H1 (cell line): ENCODE results near the gene UVSSA. TPM values are rescaled to one million over a fixed set of nuclear protein-coding genes. Genes with fewer than 3 reads are reported as not detected.

ENCODE experiments used
- CTCF ChIA-PET: fragments of 300-600 bp; sonication (Branson Sonifier 250); formaldehyde crosslinking; loops from one replicate; lab custom pipeline; 2021; ENCODE audit not compliant: partially characterized antibody; lab: Charles Lee
- POLR2A ChIA-PET: fragments of 300-600 bp; sonication (Branson Sonifier 250); formaldehyde crosslinking; loops from one replicate; lab custom pipeline; 2021; ENCODE audit warnings: inconsistent platforms; ENCODE audit not compliant: partially characterized antibody; lab: Charles Lee
- DNase-seq, 2 experiments: peaks; one replicate each; pipeline versions ENCODE4 v3.0.0 to v3.0.0-alpha.2; 2010 to 2022; ENCODE audit warnings: low spot score in 2 of 2, low read depth in 1 of 2, mixed read lengths in 1 of 2
- FAIRE-seq: peaks from 2 replicates; lab custom pipeline; 2011; peaks lifted over from hg19 to GRCh38; lab: Jason Lieb, UNC
- H2AFZ ChIP-seq: 2 replicates; pipeline ENCODE4 v1.8.1; 2012; ENCODE audit warnings: low read length, inconsistent platforms
- H2AK5ac ChIP-seq: 2 replicates; pipeline ENCODE4 v1.6.1; 2013; ENCODE audit warnings: low read depth, low read length
- H2BK120ac ChIP-seq: replicated peaks from 2 replicates; pipeline ENCODE3; 2013; ENCODE audit warnings: low read depth, low read length, inconsistent platforms
- H2BK12ac ChIP-seq: 2 replicates; pipeline ENCODE4 v1.6.1; 2013; ENCODE audit warnings: low read depth, low read length
- H2BK15ac ChIP-seq: 2 replicates; pipeline ENCODE4 v1.6.1; 2013; ENCODE audit warnings: low read length
- H2BK20ac ChIP-seq: 2 replicates; pipeline ENCODE4 v1.6.1; 2013; ENCODE audit warnings: low read length
- H2BK5ac ChIP-seq: 2 replicates; pipeline ENCODE4 v1.6.1; 2013; ENCODE audit warnings: low read depth, low read length
- H3K14ac ChIP-seq: 2 replicates; pipeline ENCODE4 v1.6.1; 2013; ENCODE audit warnings: inconsistent platforms; ENCODE audit not compliant: insufficient read length
- H3K18ac ChIP-seq: 2 replicates; pipeline ENCODE4 v1.6.1; 2013; ENCODE audit warnings: low read length; ENCODE audit errors: extremely low read depth
- H3K23ac ChIP-seq: 2 replicates; pipeline ENCODE4 v1.6.1; 2013; ENCODE audit warnings: inconsistent platforms; ENCODE audit not compliant: insufficient read length
- H3K23me2 ChIP-seq: 2 replicates; pipeline ENCODE4 v1.6.1; 2013; ENCODE audit warnings: low read depth, low read length
- H3K27ac ChIP-seq: 2 replicates; pipeline ENCODE4 v1.6.1; 2011; ENCODE audit warnings: low read depth, low read length, inconsistent platforms
- H3K27me3 ChIP-seq, 4 experiments: replicated peaks in 1 of 4; 1 replicate in 1 of 4; 2 replicates in 3 of 4; pipeline versions ENCODE4 v1.6.1 to v1.8.1; 2011 to 2013; ENCODE audit warnings: low read length in 3 of 4, mild to moderate bottlenecking in 3 of 4, inconsistent platforms in 2 of 4, mixed read lengths in 2 of 4, moderate library complexity in 1 of 4; ENCODE audit not compliant: control insufficient read depth in 3 of 4, insufficient read depth in 3 of 4; ENCODE audit errors: extremely low read depth in 1 of 4
- H3K36me3 ChIP-seq, 4 experiments: 2 replicates each; pipeline versions ENCODE4 v1.6.1 to v1.8.1; 2011 to 2013; ENCODE audit warnings: mild to moderate bottlenecking in 4 of 4, low read length in 3 of 4, moderate library complexity in 2 of 4, control low read depth in 1 of 4, inconsistent platforms in 1 of 4; ENCODE audit not compliant: insufficient read depth in 4 of 4, control insufficient read depth in 2 of 4
- H3K4ac ChIP-seq: replicated peaks from 2 replicates; pipeline ENCODE3; 2013; ENCODE audit warnings: low read length, low read depth, mixed read lengths, inconsistent platforms; ENCODE audit not compliant: insufficient read length
- H3K4me1 ChIP-seq, 4 experiments: replicated peaks in 1 of 4; 1 replicate in 1 of 4; 2 replicates in 3 of 4; pipeline versions ENCODE4 v1.6.1 to v1.8.1; 2011 to 2013; ENCODE audit warnings: low read length in 3 of 4, inconsistent platforms in 2 of 4, mixed read lengths in 1 of 4; ENCODE audit not compliant: insufficient read depth in 4 of 4, control insufficient read depth in 3 of 4
- H3K4me2 ChIP-seq, 2 experiments: 2 replicates each; pipeline versions ENCODE4 v1.6.1 to v1.8.1; 2011 to 2013; ENCODE audit warnings: low read depth in 2 of 2, low read length in 2 of 2, control low read depth in 1 of 2, inconsistent platforms in 1 of 2, mild to moderate bottlenecking in 1 of 2; ENCODE audit not compliant: insufficient read depth in 1 of 2
- H3K4me3 ChIP-seq, 4 experiments: fragments of 200-600, 300-600 bp in 1 of 4; sonication (generic), shearing (Covaris generic), sonication (Bioruptor Twin) in 1 of 4; 2 replicates each; pipeline versions ENCODE4 v1.5.1 to v1.8.1; 2011 to 2016; ENCODE audit warnings: low read length in 4 of 4, low read depth in 3 of 4, control low read depth in 2 of 4, inconsistent platforms in 2 of 4, mild to moderate bottlenecking in 2 of 4, mixed read lengths in 1 of 4, moderate library complexity in 1 of 4; ENCODE audit not compliant: insufficient read depth in 2 of 4; ENCODE audit errors: extremely low read depth in 1 of 4
- H3K56ac ChIP-seq: replicated peaks from 2 replicates; pipeline ENCODE3; 2013; ENCODE audit warnings: low read depth, mild to moderate bottlenecking, mixed read lengths, low read length, inconsistent platforms; ENCODE audit not compliant: insufficient read length
- H3K79me1 ChIP-seq: 2 replicates; pipeline ENCODE4 v1.6.1; 2013; ENCODE audit warnings: low read depth, low read length, control low read depth
- H3K79me2 ChIP-seq, 2 experiments: 2 replicates each; pipeline versions ENCODE4 v1.6.1 to v1.8.1; 2012 to 2013; ENCODE audit warnings: low read length in 2 of 2, mild to moderate bottlenecking in 2 of 2, inconsistent platforms in 1 of 2; ENCODE audit not compliant: insufficient read depth in 2 of 2, control insufficient read depth in 1 of 2
- H3K9ac ChIP-seq, 4 experiments: replicated peaks in 1 of 4; 1 replicate in 1 of 4; 2 replicates in 3 of 4; pipeline versions ENCODE4 v1.6.1 to v1.8.1; 2011 to 2013; ENCODE audit warnings: low read depth in 3 of 4, low read length in 3 of 4, control low read depth in 2 of 4, mild to moderate bottlenecking in 2 of 4, moderate library complexity in 2 of 4, inconsistent platforms in 1 of 4; ENCODE audit errors: extremely low read depth in 1 of 4
- H3K9me3 ChIP-seq, 2 experiments: 2 replicates each; pipeline versions ENCODE4 v1.6.1 to v1.8.1; 2012 to 2013; ENCODE audit warnings: mild to moderate bottlenecking in 2 of 2, moderate library complexity in 2 of 2, control low read depth in 1 of 2, inconsistent platforms in 1 of 2, low read depth in 1 of 2, low read length in 1 of 2, mixed read lengths in 1 of 2; ENCODE audit not compliant: insufficient read depth in 2 of 2
- H4K20me1 ChIP-seq, 2 experiments: replicated peaks in 1 of 2; 2 replicates each; pipeline versions ENCODE3 to v1.8.1; 2011 to 2013; ENCODE audit warnings: inconsistent platforms in 2 of 2, low read length in 2 of 2, mild to moderate bottlenecking in 1 of 2; ENCODE audit not compliant: insufficient read depth in 2 of 2, control insufficient read depth in 1 of 2
- H4K5ac ChIP-seq: 2 replicates; pipeline ENCODE4 v1.6.1; 2013; ENCODE audit warnings: low read length, low read depth, mixed read lengths, inconsistent platforms; ENCODE audit not compliant: insufficient read length
- H4K8ac ChIP-seq: 2 replicates; pipeline ENCODE4 v1.8.0; 2013; ENCODE audit warnings: mild to moderate bottlenecking, moderate library complexity, low read length, inconsistent platforms; ENCODE audit not compliant: insufficient read depth; ENCODE audit errors: extremely low read depth
- H4K91ac ChIP-seq: replicated peaks from 2 replicates; pipeline ENCODE3; 2013; ENCODE audit warnings: low read length, mixed read lengths, inconsistent platforms; ENCODE audit not compliant: insufficient read length
- CHD1 ChIP-seq: IDR thresholded peaks from 2 replicates; pipeline ENCODE4 v1.6.1; 2012; ENCODE audit warnings: low read depth, low read length, improper control_type of control experiment
- CTBP2 ChIP-seq: IDR thresholded peaks from 2 replicates; pipeline ENCODE4 v1.7.0; 2011; ENCODE audit warnings: borderline replicate concordance, mild to moderate bottlenecking, moderate library complexity, mixed read lengths, low read length; ENCODE audit not compliant: insufficient read depth, insufficient read length
- CTCF ChIP-seq, 3 experiments: IDR thresholded peaks; 1 replicate in 2 of 3; 2 replicates in 1 of 3; pipeline versions ENCODE4 v1.5.1 to v1.6.1; 2011; ENCODE audit warnings: low read length in 3 of 3, mild to moderate bottlenecking in 3 of 3, inconsistent platforms in 2 of 3, low read depth in 1 of 3, moderate library complexity in 1 of 3; ENCODE audit not compliant: insufficient read depth in 1 of 3; ENCODE audit errors: control extremely low read depth in 1 of 3
- EGR1 ChIP-seq: IDR thresholded peaks from 2 replicates; pipeline ENCODE4 v1.6.1; 2011; ENCODE audit warnings: low read depth, low read length, borderline replicate concordance
- HDAC2 ChIP-seq, 2 experiments: fragments of 300-600 bp in 1 of 2; sonication (generic) in 1 of 2; IDR thresholded peaks; 2 replicates each; pipeline ENCODE4 v1.6.1; 2011 to 2012; ENCODE audit warnings: low read depth in 2 of 2, low read length in 2 of 2, mild to moderate bottlenecking in 2 of 2, moderate library complexity in 2 of 2, borderline replicate concordance in 1 of 2, inconsistent platforms in 1 of 2
- JUN ChIP-seq: IDR thresholded peaks from 2 replicates; pipeline ENCODE4 v1.6.1; 2011; ENCODE audit warnings: low read depth, mild to moderate bottlenecking, improper control_type of control experiment, low read length
- JUND ChIP-seq: IDR thresholded peaks from 2 replicates; pipeline ENCODE4 v1.6.1; 2011; ENCODE audit warnings: mild to moderate bottlenecking, improper control_type of control experiment, low read length
- KDM4A ChIP-seq: IDR thresholded peaks from one replicate; pipeline ENCODE4 v1.7.1; 2012; ENCODE audit warnings: low read depth, mild to moderate bottlenecking, moderate library complexity, low read length, inconsistent platforms; ENCODE audit not compliant: severe bottlenecking
- POU5F1 ChIP-seq: IDR thresholded peaks from 2 replicates; pipeline ENCODE4 v1.6.1; 2011; ENCODE audit warnings: low read depth, mild to moderate bottlenecking, low read length, moderate library complexity
- SAP30 ChIP-seq: fragments of 300-600 bp; sonication (generic); IDR thresholded peaks from 2 replicates; pipeline ENCODE4 v1.7.1; 2012; ENCODE audit warnings: low read length, moderate library complexity, mild to moderate bottlenecking, inconsistent platforms; ENCODE audit not compliant: insufficient read depth, insufficient replicate concordance
- TCF12 ChIP-seq: IDR thresholded peaks from 2 replicates; pipeline ENCODE4 v1.6.1; 2011; ENCODE audit warnings: low read depth, mild to moderate bottlenecking, low read length
- WGBS, 2 experiments: shearing (Covaris generic) in 1 of 2; methylation state at CpG; one replicate each; pipeline versions ENCODE4 v1.1.6 to v1.1.7; 2013 to 2015; ENCODE audit warnings: low lambda C conversion rate in 2 of 2, mixed read lengths in 2 of 2, inconsistent platforms in 1 of 2, low coverage in 1 of 2, missing lambda C conversion rate in 1 of 2; ENCODE audit not compliant: insufficient replicate concordance in 2 of 2, insufficient coverage in 1 of 2, insufficient read length in 1 of 2; ENCODE audit errors: extremely low coverage in 1 of 2, missing lambda C conversion rate in 1 of 2; 5-methylcytosine and 5-hydroxymethylcytosine counted together
- polyA plus RNA-seq, 7 experiments: library from polyadenylated mRNA; depleted of rRNA in 3 of 7; stranded (reverse) in 5 of 7; unstranded in 2 of 7; fragments of >200 nt in 5 of 7; fragments of 200-250 nt in 2 of 7; gene quantifications; 1 replicate in 5 of 7; 2 replicates in 1 of 7; 4 replicates in 1 of 7; pipeline versions ENCODE4 v1.2.1 to v1.2.3, GENCODE V29; 2011 to 2013; ENCODE audit warnings: missing spikeins in 2 of 7, mixed read lengths in 2 of 7
- total RNA-seq: library from RNA; stranded (reverse); fragmentation: NEBNext Ultra II Directional; extraction: Animal tissue kit (Norgen Biotek cat#: 25700); gene quantifications from 2 replicates; pipeline ENCODE4 v1.2.1, GENCODE V29; 2021

UVSSA gene
- total and polyA plus RNA-seq, 2 of the 8 experiments (the other 6 are each of a cell fraction or from before 2014, with no cell fraction given), result 14.5 to 19.4 TPM

GRCh38 chr4:1333256-1333655 is 13.8 kb upstream of the UVSSA start:
- DNase-seq, result no peak
- H2BK5ac ChIP-seq, result no peak overlapping the region
- H3K4me3 ChIP-seq, result no peak overlapping the region
- CTCF ChIA-PET, result interaction anchor here (1.0 to 1.7 kb wide), 2 partner anchors 15 to 27 kb away, joined by 5 read pairs; no protein-coding TSS in a partner anchor
- H3K56ac ChIP-seq, result no peak overlapping the region
- H2AK5ac ChIP-seq, result no peak overlapping the region
- no peak overlapping the region for H3K23ac ChIP-seq
- no peak overlapping the region for H2BK20ac ChIP-seq
- POLR2A ChIA-PET, result interaction anchor here (1.0 to 1.6 kb wide), 2 partner anchors 13 to 15 kb away, joined by 5 read pairs; partner anchors contain the start of gene UVSSA
- H3K18ac ChIP-seq, result no peak overlapping the region
- no peak overlapping the region for H3K14ac ChIP-seq
- H3K27me3 ChIP-seq, result no peaks in the 10 kb centered on the region
- no peaks in the 10 kb centered on the region; a peak in 1 of 4 replicates for H3K79me2 ChIP-seq
- no peaks in the 10 kb centered on the region for H3K4me1 ChIP-seq
- H3K79me1 ChIP-seq, result peaks cover 9% of the 10 kb centered on the region
- no peak overlapping the region for H2BK15ac ChIP-seq
- no peaks in the 10 kb centered on the region for H3K23me2 ChIP-seq
- FAIRE-seq, result no peak
- peaks cover 7 to 29% of the 10 kb centered on the region in 2 experiments for H4K20me1 ChIP-seq
- no peak overlapping the region for H4K91ac ChIP-seq
- H4K5ac ChIP-seq, result no peak overlapping the region
- H2BK120ac ChIP-seq, result no peak overlapping the region
- H3K9ac ChIP-seq, result no peak overlapping the region
- H3K27ac ChIP-seq, result no peak overlapping the region
- H2BK12ac ChIP-seq, result no peak overlapping the region
- no peak overlapping the region for H3K4ac ChIP-seq
- no peak overlapping the region for H3K4me2 ChIP-seq
- peaks cover 3 to 42% (median 29%) of the 10 kb centered on the region in 4 experiments for H3K36me3 ChIP-seq
- WGBS, 2 experiments, result 97% methylated on average over 6 of the region's 8 CpGs; no CpG with 5 or more reads in 1 of the 2 experiments
- no peak overlapping the region for H2AFZ ChIP-seq
- H4K8ac ChIP-seq, result no peak overlapping the region
- H3K9me3 ChIP-seq, result no peaks in the 10 kb centered on the region
- TF ChIP-seq JUND (no peak), EGR1 (no peak), TCF12 (no peak), HDAC2 (IDR thresholded peaks at IDR 0.05; ENCODE audit: borderline replicate concordance in 1 of 2, low read depth in 2 of 2, low read length in 2 of 2) (no peak), SAP30 (no peak), KDM4A (no peak), JUN (no peak), CTBP2 (no peak), POU5F1 (no peak), CTCF (IDR thresholded peaks at IDR 0.05; ENCODE audit: control extremely low read depth in 1 of 3, insufficient read depth in 1 of 3, low read depth in 1 of 3, low read length in 3 of 3) (no peak), CHD1 (no peak)
